GM12878 (cell line): ENCODE measurements around the gene TOR1B. TPM values are rescaled to one million over a fixed set of nuclear protein-coding genes. Genes with fewer than 3 reads are reported as not detected.

ENCODE experiments used
- CUX1 ChIP-seq: IDR thresholded peaks from 2 replicates; pipeline ENCODE4 v1.6.1; 2012; ENCODE audit warnings: improper control_type of control experiment, low read depth, low read length; ENCODE audit not compliant: insufficient replicate concordance
- NKRF ChIP-seq: fragments of 450-650 bp; conservative IDR thresholded peaks from 2 replicates; pipeline ENCODE4 v1.6.1; 2017; ENCODE audit warnings: mild to moderate bottlenecking, moderate library complexity
- RAD21 ChIP-seq: IDR thresholded peaks from 2 replicates; pipeline ENCODE4 v1.6.1; 2011; ENCODE audit warnings: mild to moderate bottlenecking, low read depth, low read length, moderate library complexity; ENCODE audit not compliant: insufficient read depth
- RBBP5 ChIP-seq: fragments of 200-600 bp; sonication (generic); conservative IDR thresholded peaks from 2 replicates; pipeline ENCODE4 v1.6.1; 2016
- SMC3 ChIP-seq: IDR thresholded peaks from 2 replicates; pipeline ENCODE4 v1.6.1; 2011; ENCODE audit warnings: low read length, improper control_type of control experiment, borderline replicate concordance
- USF1 ChIP-seq: IDR thresholded peaks from 2 replicates; pipeline ENCODE4 v1.6.1; 2011; ENCODE audit warnings: borderline replicate concordance, low read depth, mild to moderate bottlenecking, moderate library complexity, mixed read lengths, low read length; ENCODE audit not compliant: insufficient read depth; ENCODE audit errors: extremely low read length
- ZNF24 ChIP-seq: fragments of 450-650 bp; IDR thresholded peaks from 2 replicates; pipeline ENCODE4 v1.6.1; 2017; ENCODE audit warnings: antibody characterized with exemption, mild to moderate bottlenecking
- polyA plus RNA-seq, 11 experiments: library from polyadenylated mRNA; depleted of rRNA in 4 of 11; unstranded in 6 of 11; stranded (reverse) in 5 of 11; fragments of >200 nt; fragmentation: Nextera tagmentation in 4 of 11; fragmentation: Illumina TruSeq in 1 of 11; extraction: Ambion mirVana in 4 of 11; extraction: Trizol in 1 of 11; gene quantifications; 1 replicate in 1 of 11; 2 replicates in 10 of 11; pipeline versions ENCODE4 v1.2.1 to v1.2.3, GENCODE V29; 2011 to 2016; ENCODE audit warnings: inconsistent platforms in 2 of 11, missing spikeins in 2 of 11, low read depth in 1 of 11
- total RNA-seq, 4 experiments: library from RNA; depleted of rRNA in 3 of 4; stranded (reverse); fragments of >200 nt in 3 of 4; fragmentation: Illumina TruSeq in 1 of 4; extraction: Trizol in 1 of 4; gene quantifications; 2 replicates each; pipeline versions ENCODE4 v1.2.1 to v1.2.3, GENCODE V29; 2013 to 2021

The TOR1B gene
- total and polyA plus RNA-seq, 10 of the 15 experiments (the other 5 are each of a cell fraction or from before 2014, with no cell fraction given) = 1.8 to 17.5 (median 9.9) TPM

GRCh38 chr9:129757045-129757444, 45.9 kb upstream of the TOR1B start (continued):
- TF ChIP-seq CUX1 (no peak), NKRF (no peak), ZNF24 (no peak), USF1 (no peak), SMC3 (no peak), RBBP5 (no peak), RAD21 (no peak)
